ENCODE results near the gene IBTK.

IBTK gene

DNA sequence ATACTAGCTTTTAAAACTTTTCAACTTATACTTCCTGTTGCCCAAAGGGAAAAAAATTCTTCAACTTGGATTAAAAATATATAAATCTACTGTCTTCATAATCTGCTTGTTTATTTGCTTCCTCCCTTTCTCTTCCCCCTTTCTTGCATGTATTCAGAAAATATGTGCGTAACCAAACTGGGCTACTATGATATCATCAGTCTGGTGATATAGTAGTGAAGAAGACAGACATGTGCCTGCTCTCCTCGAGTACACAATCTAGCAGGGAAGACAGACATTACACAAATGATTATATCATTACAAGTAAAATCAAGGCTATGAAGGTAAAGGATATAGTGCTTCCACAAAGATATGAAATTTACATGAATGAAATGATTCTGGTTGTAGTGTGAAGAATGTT lies 31.0 kb downstream of the IBTK start:
- no peaks in the 10 kb centered on the region for H3K27me3 ChIP-seq (ENCODE audit: insufficient read depth, low read length)
- H3K9me2 ChIP-seq (ENCODE audit: low read depth, low read length): no peaks in the 10 kb centered on the region
- H3K36me3 ChIP-seq (ENCODE audit: insufficient read depth, low read length): peaks cover 79% of the 10 kb centered on the region
- H3K4me3 ChIP-seq (ENCODE audit: low read depth, low read length, poor library complexity, severe bottlenecking): no peak overlapping the region
- H3K27ac ChIP-seq (ENCODE audit: low read depth, low read length, poor library complexity, severe bottlenecking): no peak overlapping the region
- no peaks in the 10 kb centered on the region for H3K79me2 ChIP-seq (ENCODE audit: insufficient read depth, low read length)
- no peaks in the 10 kb centered on the region for H4K20me1 ChIP-seq (ENCODE audit: insufficient read depth, low read length)
- H3K9me3 ChIP-seq (ENCODE audit: low read length): no peaks in the 10 kb centered on the region
- H2AFZ ChIP-seq (ENCODE audit: low read length): no peak overlapping the region
- TF ChIP-seq CTCF (IDR thresholded peaks at IDR 0.05; ENCODE audit: low read length) (no peak), EZH2 (IDR thresholded peaks at IDR 0.05; ENCODE audit: borderline replicate concordance, low read length) (no peak)
- H3K4me1 ChIP-seq (ENCODE audit: insufficient read depth, low read length, severe bottlenecking): no peaks in the 10 kb centered on the region
- H3K4me2 ChIP-seq (ENCODE audit: low read length): no peak overlapping the region
- no peaks in the 10 kb centered on the region for H3F3A ChIP-seq (ENCODE audit: insufficient read depth, low read length)
- H3K9ac ChIP-seq (ENCODE audit: low read length): no peak overlapping the region

DNA sequence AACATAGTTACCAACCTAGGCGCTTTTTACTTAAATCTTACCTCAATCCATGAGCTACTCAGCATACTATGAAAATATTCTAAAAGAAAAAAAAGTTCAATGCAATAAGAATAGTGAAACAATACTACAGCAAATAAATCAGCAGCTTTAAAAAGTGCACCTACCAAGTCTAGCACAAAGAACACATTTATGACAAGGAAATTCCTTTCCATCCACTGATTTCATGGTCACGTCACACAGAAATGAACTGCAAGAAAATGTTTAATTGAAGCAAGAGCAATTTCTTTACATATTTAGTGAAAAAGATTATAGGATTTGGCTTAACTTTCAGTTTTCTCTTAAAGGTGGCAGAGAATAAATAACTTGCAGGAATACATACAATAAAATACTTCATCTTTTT lies 36.2 kb downstream of the IBTK start:
- Histone ChIP-seq H3K9ac (ENCODE audit: low read length) (no peak overlapping the region), H3K4me3 (ENCODE audit: low read depth, low read length, poor library complexity, severe bottlenecking) (no peak overlapping the region), H3K9me2 (ENCODE audit: low read depth, low read length) (no peaks in the 10 kb centered on the region), H3K4me1 (ENCODE audit: insufficient read depth, low read length, severe bottlenecking) (no peaks in the 10 kb centered on the region), H3K4me2 (ENCODE audit: low read length) (no peak overlapping the region), H3F3A (ENCODE audit: insufficient read depth, low read length) (no peaks in the 10 kb centered on the region; the same call in 1 of the 2 replicates), H2AFZ (ENCODE audit: low read length) (no peak overlapping the region), H4K20me1 (ENCODE audit: insufficient read depth, low read length) (no peaks in the 10 kb centered on the region), H3K36me3 (ENCODE audit: insufficient read depth, low read length) (peaks cover 71% of the 10 kb centered on the region), H3K9me3 (ENCODE audit: low read length) (no peaks in the 10 kb centered on the region; the same call in 1 of the 2 replicates), H3K27me3 (ENCODE audit: insufficient read depth, low read length) (no peaks in the 10 kb centered on the region), H3K79me2 (ENCODE audit: insufficient read depth, low read length) (no peaks in the 10 kb centered on the region), H3K27ac (ENCODE audit: low read depth, low read length, poor library complexity, severe bottlenecking) (no peak overlapping the region)
- TF ChIP-seq CTCF (IDR thresholded peaks at IDR 0.05; ENCODE audit: low read length) (no peak), EZH2 (IDR thresholded peaks at IDR 0.05; ENCODE audit: borderline replicate concordance, low read length) (no peak)

GRCh38 chr6:82208913-82209312 lies 38.6 kb downstream of the IBTK start:
- Histone ChIP-seq H3K27ac (ENCODE audit: low read depth, low read length, poor library complexity, severe bottlenecking) (no peak overlapping the region), H3K79me2 (ENCODE audit: insufficient read depth, low read length) (no peaks in the 10 kb centered on the region), H3F3A (ENCODE audit: insufficient read depth, low read length) (no peaks in the 10 kb centered on the region; the same call in 1 of the 2 replicates), H3K27me3 (ENCODE audit: insufficient read depth, low read length) (no peaks in the 10 kb centered on the region), H3K9me3 (ENCODE audit: low read length) (no peaks in the 10 kb centered on the region; the same call in 1 of the 2 replicates), H3K36me3 (ENCODE audit: insufficient read depth, low read length) (peaks cover 53% of the 10 kb centered on the region), H3K9ac (ENCODE audit: low read length) (no peak overlapping the region), H3K9me2 (ENCODE audit: low read depth, low read length) (no peaks in the 10 kb centered on the region), H3K4me3 (ENCODE audit: low read depth, low read length, poor library complexity, severe bottlenecking) (no peak overlapping the region), H3K4me2 (ENCODE audit: low read length) (no peak overlapping the region), H2AFZ (ENCODE audit: low read length) (no peak overlapping the region), H4K20me1 (ENCODE audit: insufficient read depth, low read length) (no peaks in the 10 kb centered on the region), H3K4me1 (ENCODE audit: insufficient read depth, low read length, severe bottlenecking) (no peaks in the 10 kb centered on the region)
- TF ChIP-seq EZH2 (IDR thresholded peaks at IDR 0.05; ENCODE audit: borderline replicate concordance, low read length) (no peak), CTCF (IDR thresholded peaks at IDR 0.05; ENCODE audit: low read length) (no peak)

Measured in OCI-LY1 (cell line).